Cardiac septum (tissue), 1 donor: ENCODE measurements around the gene KDM8. TPM values are rescaled to one million over a fixed set of nuclear protein-coding genes. Genes with fewer than 3 reads are reported as not detected.
A peak's percentile ranks its signal among the peaks of the same experiment; 100 is the strongest.

Experiments used
- DNase-seq: peaks from one replicate; pipeline ENCODE4 v3.0.0-alpha.2; 2020; ENCODE audit warnings: low spot score
- intact Hi-C: fragments of 100-400 bp; cut with DNase I; formaldehyde crosslinking; loops from one replicate; pipeline ENCODE4 v1.14.0; 2022
- total RNA-seq: library from RNA; stranded (reverse); fragmentation: NEBNext Ultra II Directional; extraction: Animal tissue kit (Norgen Biotek cat#: 25700); gene quantifications from one replicate; pipeline ENCODE4 v1.2.1, GENCODE V29; 2021
- donor health status: DM: no; HTN: no; CAD: no.

The KDM8 gene
- total RNA-seq, 1 donor from 2014 or later: 3.0 TPM

GRCh38 chr16:27225536-27226360, 22.4 kb downstream of the KDM8 start:
- no peak for DNase-seq
- intact Hi-C loops: no loop called here

- intact Hi-C loops: no loop called here
- no peak for DNase-seq
Observed at GRCh38 chr16:27226476-27226875, 23.1 kb downstream of the KDM8 start.

GRCh38 chr16:27226976-27227705, 23.8 kb downstream of the KDM8 start:
- DNase-seq: no peak
- intact Hi-C loops: no loop called here

GRCh38 chr16:27228045-27228444, 24.7 kb downstream of the KDM8 start:
- DNase-seq: no peak
- intact Hi-C loops: no loop called here

GRCh38 chr16:27228621-27229501, 25.5 kb downstream of the KDM8 start:
- DNase-seq: peak; percentile 73
- intact Hi-C loops: no loop called here

- DNase-seq: peak; percentile 41
- intact Hi-C loops: no loop called here
Observed at GRCh38 chr16:27229891-27230470, 26.7 kb downstream of the KDM8 start.

- intact Hi-C loops: no loop called here
- no peak for DNase-seq
Observed at GRCh38 chr16:27230562-27231001, 27.3 kb downstream of the KDM8 start.

GRCh38 chr16:27231692-27232060, 28.4 kb downstream of the KDM8 start:
- intact Hi-C loops: no loop called here
- no peak for DNase-seq

- intact Hi-C loops: no loop called here
Observed at GRCh38 chr16:27232061-27232900, 29.0 kb downstream of the KDM8 start.

GRCh38 chr16:27232901-27233625, 29.7 kb downstream of the KDM8 start:
- peak; percentile 33 for DNase-seq
- intact Hi-C loops: no loop called here

More at GRCh38 chr16:27232061-27232900, 29.0 kb downstream of the KDM8 start:
- peak; percentile 66 for DNase-seq

- intact Hi-C loops: loop anchor here (2.0 kb wide), 1 partner anchor 135 kb away; no protein-coding TSS in a partner anchor
- no peak for DNase-seq
Observed at GRCh38 chr16:27233731-27234130, 30.4 kb downstream of the KDM8 start.

GRCh38 chr16:27234171-27234570, 30.8 kb downstream of the KDM8 start:
- DNase-seq: no peak
- intact Hi-C loops: loop anchor here (2.0 kb wide), 1 partner anchor 135 kb away; no protein-coding TSS in a partner anchor

- intact Hi-C loops: loop anchor here (2.0 to 5.0 kb wide), 4 partner anchors 78 to 223 kb away; partner anchors contain the start of gene IL4R
- no peak for DNase-seq
Observed at GRCh38 chr16:27234603-27235002, 31.3 kb downstream of the KDM8 start.

GRCh38 chr16:27235055-27235937, 32.0 kb downstream of the KDM8 start:
- intact Hi-C loops: loop anchor here (2.0 to 5.0 kb wide), 4 partner anchors 77 to 222 kb away; partner anchors contain the start of gene IL4R

GRCh38 chr16:27235938-27236245, 32.6 kb downstream of the KDM8 start:
- intact Hi-C loops: loop anchor here (2.0 to 5.0 kb wide), 5 partner anchors 57 to 221 kb away; partner anchors contain the start of gene IL4R
- DNase-seq: no peak

More at GRCh38 chr16:27235055-27235937, 32.0 kb downstream of the KDM8 start:
- DNase-seq: peak; percentile 94

GRCh38 chr16:27236635-27237218, 33.4 kb downstream of the KDM8 start:
- DNase-seq: no peak
- intact Hi-C loops: loop anchor here (2.0 to 5.0 kb wide), 4 partner anchors 58 to 221 kb away; partner anchors contain the start of gene IL4R
